PFSK-1 (cell line): Measurements from ENCODE around the gene B4GALT6.

Experiments used
- FOXP2 ChIP-seq: optimal IDR thresholded peaks from 2 replicates; pipeline ENCODE3; 2011; ENCODE audit warnings: borderline replicate concordance, control low read depth, inconsistent platforms; ENCODE audit not compliant: insufficient read depth; ENCODE audit errors: extremely low read length, extremely low read depth
- POLR2AphosphoS5 ChIP-seq: IDR thresholded peaks from 2 replicates; pipeline ENCODE4 v1.6.1; 2012; ENCODE audit warnings: low read depth, mild to moderate bottlenecking, control low read depth, low read length, moderate library complexity
- REST ChIP-seq, 2 experiments: IDR thresholded peaks; 2 replicates each; pipeline versions ENCODE4 v1.6.1 to v1.8.0; 2011 to 2012; ENCODE audit warnings: low read depth in 2 of 2, low read length in 2 of 2, control low read depth in 1 of 2, inconsistent platforms in 1 of 2, mild to moderate bottlenecking in 1 of 2, moderate library complexity in 1 of 2; ENCODE audit not compliant: insufficient read depth in 1 of 2
- SIN3A ChIP-seq: IDR thresholded peaks from 2 replicates; pipeline ENCODE4 v1.6.1; 2012; ENCODE audit warnings: mild to moderate bottlenecking, low read length, moderate library complexity, borderline replicate concordance; ENCODE audit not compliant: insufficient read depth
- TAF1 ChIP-seq: IDR thresholded peaks from 2 replicates; pipeline ENCODE4 v1.6.1; 2012; ENCODE audit warnings: low read length, control low read depth, borderline replicate concordance; ENCODE audit not compliant: insufficient read depth

Gene B4GALT6

GRCh38 chr18:31624892-31625640 is 59.3 kb downstream of the B4GALT6 start:
- no peak for TF ChIP-seq FOXP2
- TF ChIP-seq SIN3A, result no peak
- TF ChIP-seq REST (IDR thresholded peaks at IDR 0.05; ENCODE audit: insufficient read depth in 1 of 2, low read depth in 2 of 2, low read length in 2 of 2), result no peak
- no peak for TF ChIP-seq TAF1
- TF ChIP-seq POLR2AphosphoS5, result no peak

- TF ChIP-seq FOXP2 (no peak), POLR2AphosphoS5 (no peak), SIN3A (no peak), TAF1 (no peak), REST (IDR thresholded peaks at IDR 0.05; ENCODE audit: insufficient read depth in 1 of 2, low read depth in 2 of 2, low read length in 2 of 2) (no peak)
Observed at GRCh38 chr18:31619291-31619690, 65.1 kb downstream of the B4GALT6 start.

- TF ChIP-seq TAF1, result no peak
- TF ChIP-seq SIN3A, result no peak
- TF ChIP-seq FOXP2, result no peak
- no peak for TF ChIP-seq REST (IDR thresholded peaks at IDR 0.05; ENCODE audit: insufficient read depth in 1 of 2, low read depth in 2 of 2, low read length in 2 of 2)
- no peak for TF ChIP-seq POLR2AphosphoS5
Observed at GRCh38 chr18:31618801-31619200, 65.6 kb downstream of the B4GALT6 start.

- TF ChIP-seq TAF1 (no peak), FOXP2 (no peak), POLR2AphosphoS5 (no peak), SIN3A (no peak), REST (IDR thresholded peaks at IDR 0.05; ENCODE audit: insufficient read depth in 1 of 2, low read depth in 2 of 2, low read length in 2 of 2) (no peak)
Observed at GRCh38 chr18:31617031-31617717, 67.2 kb downstream of the B4GALT6 start.

- TF ChIP-seq FOXP2, result no peak
Observed at GRCh38 chr18:31616586-31616985, 67.8 kb downstream of the B4GALT6 start.
